IPS DF 4.7 (cell line): ENCODE data around the gene NEK10.
"Not testable (repeated sequence)": the region's sequence is repeated elsewhere in the genome, so short reads cannot be mapped to it uniquely, and the experiment has no call there.

Experiments used
- DNase-seq: peaks from one replicate; pipeline ENCODE4 v3.0.0-alpha.2; 2013; ENCODE audit warnings: low spot score; ENCODE audit errors: extremely low read depth

Gene NEK10

DNA sequence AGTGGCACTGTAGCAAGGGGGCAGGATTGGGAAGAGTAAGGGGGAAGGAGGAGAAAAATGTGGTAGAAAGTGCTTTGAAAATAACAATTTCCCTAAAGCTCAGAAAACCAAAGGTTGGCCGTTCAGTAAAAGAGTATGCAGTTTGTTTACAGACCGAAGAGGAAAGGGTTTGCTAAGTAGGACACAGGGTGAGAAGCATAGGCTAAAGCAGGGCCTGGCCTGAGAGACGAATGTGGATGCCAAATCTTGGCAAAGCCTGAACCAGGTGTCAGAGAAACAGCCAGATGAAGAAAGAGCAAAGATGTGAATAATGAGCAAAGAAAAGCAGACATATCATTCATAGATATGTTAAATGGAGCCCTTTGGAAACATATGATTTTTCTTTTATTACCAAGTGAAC is 17.1 kb downstream of the NEK10 start:
- DNase-seq: no peak

- DNase-seq: no peak
These were observed 19.4 kb downstream of the NEK10 start for GRCh38 chr3:27349832-27350231.

GRCh38 chr3:27345959-27346865 is 23.0 kb downstream of the NEK10 start:
- no peak for DNase-seq

DNA sequence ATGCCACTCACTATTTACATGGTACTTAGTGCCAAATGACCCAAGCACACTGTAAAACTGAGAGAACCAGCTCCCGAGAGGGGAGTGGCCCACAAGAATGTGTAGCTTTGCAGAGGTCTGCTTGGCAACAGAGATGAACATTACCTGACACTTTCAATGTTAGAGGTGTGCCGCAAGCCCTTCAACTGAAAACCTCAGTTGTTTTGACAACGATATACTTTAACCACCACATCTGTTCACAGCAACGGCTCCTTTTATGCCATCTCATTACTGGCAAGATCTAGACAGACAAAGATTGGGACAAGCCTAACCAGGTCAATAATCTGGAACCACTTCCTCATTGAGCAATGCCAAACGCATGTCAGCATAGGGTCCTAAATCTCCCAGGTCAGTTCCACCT is 23.7 kb downstream of the NEK10 start:
- DNase-seq: no peak

- no peak for DNase-seq
These were observed 24.1 kb downstream of the NEK10 start for GRCh38 chr3:27345045-27345444.

GRCh38 chr3:27344192-27344591 is 25.0 kb downstream of the NEK10 start:
- DNase-seq: no peak

GRCh38 chr3:27342267-27342666 is 26.9 kb downstream of the NEK10 start:
- no peak for DNase-seq

GRCh38 chr3:27340534-27340933 is 28.6 kb downstream of the NEK10 start:
- no peak for DNase-seq

GRCh38 chr3:27335571-27335970 is 33.6 kb downstream of the NEK10 start:
- no peak for DNase-seq

DNA sequence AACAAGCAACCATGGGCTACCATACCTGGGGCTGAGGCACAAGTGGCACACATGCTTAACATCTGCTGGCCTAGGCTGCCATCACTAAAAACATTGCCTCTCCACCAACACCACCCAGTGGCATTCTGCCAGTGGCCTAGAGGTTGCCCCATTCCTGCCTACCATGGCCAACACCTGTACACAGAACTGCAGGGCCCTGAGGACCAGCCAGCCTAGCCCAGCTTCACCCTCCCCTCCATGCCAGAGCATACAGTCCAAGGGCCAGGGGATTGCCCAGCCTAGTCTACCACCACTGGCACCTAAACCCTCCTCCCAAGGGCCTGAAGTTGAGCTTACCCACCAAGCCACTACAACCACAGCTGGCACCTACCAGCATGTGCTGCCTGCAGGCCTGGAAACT is 35.3 kb downstream of the NEK10 start:
- DNase-seq: no peak

- not testable (repeated sequence) for DNase-seq
These were observed 40.0 kb downstream of the NEK10 start for GRCh38 chr3:27328982-27329762.

DNA sequence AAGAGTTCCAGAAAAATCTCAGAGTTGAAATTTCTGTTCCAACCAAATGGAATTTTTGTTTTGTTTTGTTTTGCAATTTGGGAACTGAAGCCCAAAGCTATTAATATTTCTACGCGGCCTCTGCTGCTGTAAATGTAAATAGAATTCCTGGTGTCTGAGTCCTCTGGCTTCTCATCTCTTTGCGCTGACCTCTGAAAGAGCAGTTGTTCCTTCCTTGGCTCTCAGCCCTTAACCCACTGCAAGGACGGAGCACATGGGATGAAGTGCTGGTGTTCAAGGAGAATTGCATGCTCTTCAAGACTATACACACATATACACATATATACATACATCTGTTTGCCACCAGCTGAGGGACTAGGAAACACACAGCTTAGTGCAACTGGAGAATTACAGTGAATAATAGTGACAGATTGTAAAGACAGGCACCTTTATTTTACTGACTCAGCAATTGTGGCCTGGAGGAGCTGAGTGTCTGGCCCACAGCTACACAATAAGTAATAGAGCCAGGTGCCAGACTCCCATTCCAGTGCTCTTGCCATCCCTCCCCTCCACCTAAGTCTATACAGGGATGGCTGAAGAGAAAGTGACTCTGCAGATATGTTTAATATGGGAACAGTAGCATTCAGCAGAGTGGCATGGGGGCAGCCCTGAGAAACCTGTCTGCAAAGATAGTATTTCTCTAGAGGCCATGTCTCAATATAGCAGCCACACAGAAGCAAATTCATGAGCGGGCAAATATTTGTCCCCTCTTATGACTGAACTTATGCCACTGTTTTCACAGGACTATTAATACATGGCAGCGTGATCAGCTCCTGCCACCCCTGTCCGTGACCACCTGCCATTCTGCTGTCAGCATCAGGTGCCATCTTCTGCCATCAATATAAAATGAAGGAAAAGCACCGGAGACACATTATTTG is 42.3 kb downstream of the NEK10 start:
- DNase-seq: no peak

DNA sequence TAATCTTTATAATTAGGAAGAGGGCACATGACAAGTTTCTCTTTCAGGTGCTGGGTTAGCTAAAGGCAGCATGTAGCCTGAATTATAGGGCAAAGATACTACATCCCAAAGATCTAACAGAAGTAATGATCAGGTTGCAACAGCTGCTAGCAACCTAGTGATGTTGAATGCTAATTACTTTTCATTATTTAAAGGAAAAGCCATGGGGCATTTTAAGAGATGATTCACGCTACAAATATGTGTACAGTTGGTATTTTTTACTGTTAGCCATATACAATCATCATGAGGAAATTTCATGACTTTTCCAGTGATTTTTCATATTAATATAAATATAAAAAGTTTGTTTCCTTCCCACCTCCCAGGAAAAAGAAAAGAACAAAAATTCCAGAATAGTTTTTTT is 43.0 kb downstream of the NEK10 start:
- no peak for DNase-seq

GRCh38 chr3:27325419-27325818 is 43.8 kb downstream of the NEK10 start:
- DNase-seq: no peak

DNA sequence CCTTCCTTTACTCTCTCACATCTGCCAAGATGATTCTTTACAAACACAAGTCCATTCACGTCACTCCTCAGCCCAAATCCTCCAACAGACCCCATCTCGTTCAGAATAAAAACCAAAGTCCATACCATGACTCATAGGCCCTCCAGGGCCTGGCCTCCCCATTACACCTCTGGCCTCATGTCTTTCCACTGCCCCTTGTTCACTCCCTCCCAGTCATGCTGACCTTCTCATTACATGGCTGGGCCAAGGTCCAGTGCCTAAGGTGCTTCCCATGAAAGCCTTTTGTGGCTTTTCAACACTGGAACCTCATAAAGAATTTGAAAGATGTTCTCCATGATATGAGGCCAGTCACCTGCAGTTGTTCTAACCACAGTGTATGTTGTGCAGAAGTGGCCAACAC is 44.5 kb downstream of the NEK10 start:
- no peak for DNase-seq

DNA sequence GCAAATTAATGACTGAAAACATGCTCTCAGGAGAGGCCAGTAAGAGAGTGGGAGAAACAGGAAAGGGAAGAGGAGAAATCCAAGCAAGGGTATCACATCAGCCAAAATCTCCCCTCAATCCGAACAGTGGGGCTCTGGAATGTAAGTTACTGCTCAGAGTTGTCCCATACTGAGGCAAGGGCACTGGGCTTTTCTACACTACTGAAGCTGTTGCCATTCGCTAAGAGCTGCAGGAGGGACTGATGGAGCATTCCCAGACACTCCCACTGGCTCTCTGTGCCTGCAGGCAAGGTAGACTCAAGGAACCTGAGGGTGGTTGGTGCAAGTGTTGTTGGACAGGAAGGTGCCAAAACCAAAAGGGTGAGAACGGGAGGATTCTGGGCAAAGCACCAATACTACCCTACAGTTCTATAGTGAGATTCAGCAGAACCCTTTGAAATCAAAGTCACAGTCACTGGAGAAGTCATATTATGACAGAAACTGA is 46.1 kb downstream of the NEK10 start:
- no peak for DNase-seq

DNA sequence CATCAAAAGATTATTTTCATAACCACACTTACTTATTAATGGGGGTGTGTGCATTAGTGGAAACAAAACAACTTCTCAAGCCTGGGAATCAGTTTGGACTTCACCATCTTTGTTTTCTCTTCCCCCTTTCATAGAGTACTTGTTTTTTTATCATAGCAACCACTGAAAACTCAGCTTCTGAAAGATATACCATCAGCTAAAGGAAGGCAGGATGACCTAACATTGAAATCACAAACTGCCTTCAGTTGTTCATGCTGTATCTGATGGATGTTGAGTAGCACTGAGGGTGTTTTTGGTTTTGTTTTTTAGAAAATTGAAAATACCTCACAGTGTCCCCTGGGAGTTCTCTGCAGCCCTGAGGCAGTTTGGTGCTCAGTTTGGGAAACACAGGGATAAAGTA is 46.5 kb downstream of the NEK10 start:
- no peak for DNase-seq

DNA sequence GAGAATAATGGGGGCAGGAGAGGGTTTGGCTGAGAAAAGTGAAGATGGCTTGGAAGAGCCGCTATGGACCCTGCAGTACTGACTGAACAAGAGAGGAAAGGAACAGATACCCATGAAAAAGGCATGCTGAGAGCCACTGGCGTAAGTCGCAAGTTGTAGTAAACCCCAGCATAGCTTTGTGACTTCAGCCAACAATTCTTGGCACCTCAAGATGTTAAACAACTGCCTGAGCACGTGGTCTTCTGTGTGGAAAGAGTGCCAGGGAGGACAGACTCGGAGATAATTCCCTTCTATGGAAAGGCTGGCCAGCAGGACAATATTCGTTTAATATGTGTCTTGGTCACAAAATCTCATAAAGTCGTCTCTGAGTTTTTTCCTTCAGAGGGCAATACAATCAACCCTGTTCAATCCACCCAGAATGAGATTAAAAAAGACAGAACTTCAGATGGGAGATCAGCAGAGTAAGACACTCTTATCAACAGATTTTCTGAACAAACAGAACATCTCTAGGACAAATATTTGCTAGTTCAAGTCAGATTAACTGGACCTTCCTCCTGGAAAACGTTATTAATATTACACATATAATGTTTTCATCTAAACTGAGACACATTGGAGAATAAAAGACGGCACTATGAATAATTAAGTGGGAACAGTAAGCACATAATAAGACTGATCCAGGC is 49.2 kb downstream of the NEK10 start:
- DNase-seq: no peak

GRCh38 chr3:27319304-27319703 is 49.9 kb downstream of the NEK10 start:
- no peak for DNase-seq

GRCh38 chr3:27317096-27317495 is 52.1 kb downstream of the NEK10 start:
- DNase-seq: no peak

GRCh38 chr3:27315003-27315402 is 54.2 kb downstream of the NEK10 start:
- no peak for DNase-seq
